Mammary microvascular endothelial cell (primary cell): Measurements from ENCODE around the gene TMEM61. TPM values are rescaled to one million over a fixed set of nuclear protein-coding genes. Genes with fewer than 3 reads are reported as not detected.

Experiments used
- total RNA-seq: library from RNA; depleted of rRNA; stranded (reverse); fragments of >200 nt; gene quantifications from 2 replicates; pipeline ENCODE4 v1.2.3, GENCODE V29; 2015

Gene TMEM61
- total RNA-seq: 0.10 TPM in 1 of 2 replicates, not detected in the other

DNA sequence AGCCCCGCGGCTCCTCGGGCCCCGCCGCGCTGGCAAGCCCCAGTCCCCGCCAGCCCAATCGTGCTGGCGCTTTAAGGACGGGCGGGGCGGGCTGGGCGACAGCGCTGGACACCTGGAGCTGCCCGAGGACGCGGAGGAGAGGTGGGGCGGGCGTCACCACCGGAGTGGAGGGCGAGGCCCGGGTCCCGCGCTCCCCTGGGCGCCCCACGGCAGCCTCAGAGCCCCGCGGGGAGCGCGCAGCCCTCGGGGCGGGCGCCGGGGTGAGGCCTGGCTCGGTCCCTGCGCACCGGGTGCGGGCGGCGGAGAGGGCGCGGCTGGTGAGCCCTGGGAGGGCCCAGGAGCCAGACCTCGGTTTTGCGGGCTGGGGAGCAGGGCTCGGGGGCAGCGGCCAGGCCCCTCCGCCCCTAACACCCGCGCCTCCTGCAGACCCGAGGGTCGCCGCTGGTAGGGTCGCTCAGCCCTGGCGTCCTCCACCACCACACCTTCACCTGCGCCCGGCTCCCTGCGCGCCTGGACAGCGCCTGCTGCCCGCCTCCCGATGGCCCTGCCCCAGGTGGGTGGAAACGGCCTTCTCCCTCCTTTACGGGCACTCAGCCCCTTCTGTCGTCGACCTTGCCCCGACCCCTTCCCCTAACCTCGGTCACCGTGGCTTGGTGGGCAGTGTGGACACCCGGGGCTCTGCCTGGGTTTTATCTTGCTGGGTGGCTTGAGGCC lies at the start of gene TMEM61:
TMEM61 (plus strand) TSS at position 101 of the 714 bp plus-strand sequence; CDS start at position 539, 438 bp downstream.

DNA sequence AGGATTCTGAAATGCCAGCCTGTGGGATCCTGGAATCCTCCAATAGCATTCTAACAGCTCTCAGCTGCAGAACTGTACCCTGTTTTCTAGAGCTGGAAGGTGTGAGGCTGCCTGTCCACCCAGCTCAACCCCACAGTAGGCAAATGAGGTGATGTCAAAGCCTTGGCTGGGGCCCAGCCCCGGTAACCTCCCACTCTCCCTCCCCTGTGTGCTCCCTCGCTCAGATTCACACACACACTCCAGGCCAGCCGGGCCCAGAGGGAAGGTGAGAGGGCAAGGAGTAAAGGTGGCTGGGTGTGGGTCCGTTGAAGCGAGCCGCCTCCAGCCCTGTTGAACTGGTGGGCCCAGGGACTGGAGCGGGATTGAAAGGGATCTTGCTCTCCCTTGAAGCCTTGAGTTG lies 18.2 kb downstream of the TMEM61 start, which contains the start of gene BSND:
BSND (plus strand) TSS at position 257 of the 400 bp plus-strand sequence. CDS start 254 bp downstream, outside the sequence.

DNA sequence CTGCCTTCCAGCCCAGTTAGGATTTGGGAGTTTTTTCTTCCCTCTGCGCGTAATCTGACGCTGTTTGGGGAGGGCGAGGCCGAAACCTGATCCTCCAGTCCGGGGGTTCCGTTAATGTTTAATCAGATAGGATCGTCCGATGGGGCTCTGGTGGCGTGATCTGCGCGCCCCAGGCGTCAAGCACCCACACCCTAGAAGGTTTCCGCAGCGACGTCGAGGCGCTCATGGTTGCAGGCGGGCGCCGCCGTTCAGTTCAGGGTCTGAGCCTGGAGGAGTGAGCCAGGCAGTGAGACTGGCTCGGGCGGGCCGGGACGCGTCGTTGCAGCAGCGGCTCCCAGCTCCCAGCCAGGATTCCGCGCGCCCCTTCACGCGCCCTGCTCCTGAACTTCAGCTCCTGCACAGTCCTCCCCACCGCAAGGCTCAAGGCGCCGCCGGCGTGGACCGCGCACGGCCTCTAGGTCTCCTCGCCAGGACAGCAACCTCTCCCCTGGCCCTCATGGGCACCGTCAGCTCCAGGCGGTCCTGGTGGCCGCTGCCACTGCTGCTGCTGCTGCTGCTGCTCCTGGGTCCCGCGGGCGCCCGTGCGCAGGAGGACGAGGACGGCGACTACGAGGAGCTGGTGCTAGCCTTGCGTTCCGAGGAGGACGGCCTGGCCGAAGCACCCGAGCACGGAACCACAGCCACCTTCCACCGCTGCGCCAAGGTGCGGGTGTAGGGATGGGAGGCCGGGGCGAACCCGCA lies 59.1 kb downstream of the TMEM61 start, which contains the start of gene PCSK9:
PCSK9 (plus strand) TSS at position 207 of the 741 bp plus-strand sequence; CDS start at position 497, 290 bp downstream.

Other genes starting within 250 kb of the TMEM61 start
- 2.8 and 5.1 TPM in 2 replicates for gene PARS2, start 216.1 kb upstream of the TMEM61 start, total RNA-seq
- not detected in 2 replicates for gene TTC22, start 179.3 kb upstream of the TMEM61 start, total RNA-seq
- 135 and 145 TPM in 2 replicates for gene DHCR24, start 93.4 kb upstream of the TMEM61 start, total RNA-seq
- not detected in 2 replicates for gene BSND, start 18.3 kb downstream of the TMEM61 start, total RNA-seq
- gene PCSK9, start 58.9 kb downstream of the TMEM61 start, total RNA-seq: 0.10 and 0.33 TPM in 2 replicates
- gene USP24, start 234.7 kb downstream of the TMEM61 start, total RNA-seq: 17.7 and 18.9 TPM in 2 replicates